Natural killer cell treated with Interleukin-12 subunit alpha and Interleukin-12 subunit beta and Interleukin-15 and Interleukin-18, amount 100 ng/mL, for 72 hours (primary cell): Measurements from ENCODE around the gene NTRK1. TPM values are rescaled to one million over a fixed set of nuclear protein-coding genes. Genes with fewer than 3 reads are reported as not detected.

Source experiments
- ATAC-seq, 2 donors: fragments of 150-1000 bp; cut with Tn5 transposase in 1 of 2; sonication (Bioruptor Pico), chemical (Tn5 transposase) in 1 of 2; 2 replicates each; pipeline ENCODE4 v1.10.0; 2021
- DNase-seq: peaks from one replicate; pipeline ENCODE4 v3.0.0; 2022; ENCODE audit warnings: low spot score
- H3K27ac Mint-ChIP-seq, 2 donors: 1 replicate in 1 of 2; 2 replicates in 1 of 2; pipeline ENCODE4 v1.8.0; 2022; ENCODE audit warnings: mixed read lengths in 2 of 2, mild to moderate bottlenecking in 1 of 2, moderate library complexity in 1 of 2
- H3K27me3 Mint-ChIP-seq, 2 donors: 1 replicate in 1 of 2; 2 replicates in 1 of 2; pipeline ENCODE4 v1.8.0; 2022; ENCODE audit warnings: mixed read lengths in 2 of 2
- H3K36me3 Mint-ChIP-seq: one replicate; pipeline ENCODE4 v1.8.0; 2022; ENCODE audit warnings: mixed read lengths
- H3K4me1 Mint-ChIP-seq, 2 donors: 1 replicate in 1 of 2; 2 replicates in 1 of 2; pipeline ENCODE4 v1.8.0; 2022; ENCODE audit warnings: low read depth in 2 of 2, mixed read lengths in 2 of 2, mild to moderate bottlenecking in 1 of 2
- H3K4me3 Mint-ChIP-seq: one replicate; pipeline ENCODE4 v1.8.0; 2022; ENCODE audit warnings: mixed read lengths
- H3K9me3 Mint-ChIP-seq: 2 replicates; pipeline ENCODE4 v1.8.0; 2022; ENCODE audit warnings: mixed read lengths
- total RNA-seq, 2 donors: library from RNA; stranded (reverse); gene quantifications; one replicate each; pipeline ENCODE4 v1.2.3, GENCODE V29; 2022

Gene NTRK1
- total RNA-seq, result 1 to 10 TPM; 1.4 to 8.1 TPM

DNA sequence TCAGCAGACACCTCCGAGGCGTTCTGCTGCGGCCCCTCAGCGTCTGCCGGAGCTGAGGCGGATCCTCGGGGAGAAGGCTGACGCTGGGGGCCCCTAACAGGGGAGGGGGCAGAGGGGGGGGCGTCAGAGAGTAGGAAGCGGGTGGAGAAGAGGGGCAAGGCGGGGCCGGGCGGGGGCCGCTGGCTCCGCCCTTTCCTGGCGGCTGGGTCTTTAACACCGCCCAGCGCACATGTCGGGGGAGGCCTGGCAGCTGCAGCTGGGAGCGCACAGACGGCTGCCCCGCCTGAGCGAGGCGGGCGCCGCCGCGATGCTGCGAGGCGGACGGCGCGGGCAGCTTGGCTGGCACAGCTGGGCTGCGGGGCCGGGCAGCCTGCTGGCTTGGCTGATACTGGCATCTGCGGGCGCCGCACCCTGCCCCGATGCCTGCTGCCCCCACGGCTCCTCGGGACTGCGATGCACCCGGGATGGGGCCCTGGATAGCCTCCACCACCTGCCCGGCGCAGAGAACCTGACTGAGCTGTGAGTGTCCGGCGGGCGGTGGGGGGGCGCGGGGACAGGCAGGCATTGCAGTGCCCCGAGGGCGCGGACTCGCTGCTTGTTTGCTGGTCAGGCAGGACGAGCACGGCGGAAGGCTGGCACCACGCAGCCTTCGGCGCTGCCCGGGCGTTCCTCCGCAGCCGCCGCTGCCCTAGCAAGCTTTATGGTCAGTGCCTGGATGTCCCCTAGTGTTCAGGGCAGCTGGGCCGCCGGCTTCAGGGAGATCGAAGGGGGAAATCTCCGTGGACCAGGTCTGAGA lies at the start of gene NTRK1:
Gene NTRK1, plus strand, starts transcription at position 238 of the 796 bp plus-strand sequence. Its CDS starts 70 bp downstream, at position 308.
- Mint-ChIP-seq H3K4me3 (peak within 1 kb of the TSS; percentile 90), H3K27me3 (peaks cover 33% of the 10 kb centered on the region in 2 donors), H3K36me3 (no peaks in the 10 kb centered on the region), H3K9me3 (no peaks in the 10 kb centered on the region), H3K4me1 (peaks cover 26 to 38% of the 10 kb centered on the region in 2 donors), H3K27ac (peak within 1 kb of the TSS in 1 of 2 donors; percentile 44)
- DNase-seq (no peak), ATAC-seq (peak; percentile 75 to 85)

DNA sequence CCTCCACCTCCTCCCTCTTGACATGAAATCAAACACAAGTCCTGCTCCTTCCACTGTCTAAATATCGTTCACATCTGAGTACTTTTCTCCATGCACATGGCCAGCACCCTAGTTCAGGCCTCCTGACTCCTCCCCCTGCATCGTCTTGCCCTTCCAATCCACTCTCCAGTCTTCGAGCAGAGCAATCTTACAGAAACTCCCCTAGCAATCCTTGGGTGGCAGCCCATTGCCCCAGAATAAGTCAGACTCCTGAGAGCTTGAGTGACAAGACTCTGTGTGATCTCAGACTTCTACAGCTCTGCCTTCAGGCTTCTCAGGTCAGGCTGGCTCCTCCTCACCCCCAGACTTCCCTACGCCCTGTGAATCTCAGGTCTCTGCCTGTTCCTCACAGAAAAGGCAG lies 49.5 kb upstream of the NTRK1 start:
- Mint-ChIP-seq H3K36me3 (peaks cover 40% of the 10 kb centered on the region), H3K27me3 (no peaks in the 10 kb centered on the region), H3K27ac (peak overlapping the region; percentile 93 to 99), H3K9me3 (no peaks in the 10 kb centered on the region), H3K4me1 (peaks cover 83 to 84% of the 10 kb centered on the region in 2 donors), H3K4me3 (peak overlapping the region; percentile 95)
- ATAC-seq, result no peak
- no peak for DNase-seq

DNA sequence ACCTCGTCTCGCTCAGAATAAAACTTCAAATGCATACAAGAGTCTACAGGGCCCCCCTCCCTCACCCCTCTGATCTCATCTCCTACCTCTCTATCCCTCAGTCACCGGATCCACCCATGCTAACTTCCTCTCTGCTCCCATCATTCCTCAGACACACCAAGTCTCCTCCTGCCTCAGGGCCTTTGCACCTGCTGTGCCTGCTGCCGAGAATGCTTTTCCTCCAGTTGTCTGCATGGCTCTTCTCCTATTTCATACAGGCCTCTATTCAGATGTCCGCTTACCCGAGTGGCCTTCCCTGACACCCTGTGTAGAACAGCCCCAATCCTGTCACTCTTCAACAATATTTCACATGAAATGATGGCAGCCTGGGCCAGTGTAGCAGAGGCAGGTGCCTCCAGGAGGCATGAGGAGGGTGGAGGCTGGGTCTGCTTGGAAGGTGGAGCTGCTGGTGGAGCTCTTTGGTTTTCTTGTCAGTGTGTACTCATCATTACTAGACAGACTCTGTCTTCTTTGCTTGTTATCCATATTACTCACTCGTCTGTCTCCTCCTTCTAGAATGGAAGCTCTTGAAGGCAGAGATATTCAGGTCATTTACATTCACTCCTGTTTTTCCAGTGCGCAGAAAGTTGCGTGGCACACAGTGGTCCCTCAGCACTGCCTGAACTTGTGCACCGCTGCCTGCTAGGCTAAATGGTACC lies 48.2 kb upstream of the NTRK1 start:
- Mint-ChIP-seq H3K4me1 (peaks cover 80 to 82% of the 10 kb centered on the region in 2 donors), H3K36me3 (peaks cover 31% of the 10 kb centered on the region), H3K9me3 (no peaks in the 10 kb centered on the region), H3K4me3 (peak overlapping the region; percentile 95), H3K27me3 (no peaks in the 10 kb centered on the region), H3K27ac (peak overlapping the region; percentile 93 to 99)
- DNase-seq (no peak), ATAC-seq (no peak)

DNA sequence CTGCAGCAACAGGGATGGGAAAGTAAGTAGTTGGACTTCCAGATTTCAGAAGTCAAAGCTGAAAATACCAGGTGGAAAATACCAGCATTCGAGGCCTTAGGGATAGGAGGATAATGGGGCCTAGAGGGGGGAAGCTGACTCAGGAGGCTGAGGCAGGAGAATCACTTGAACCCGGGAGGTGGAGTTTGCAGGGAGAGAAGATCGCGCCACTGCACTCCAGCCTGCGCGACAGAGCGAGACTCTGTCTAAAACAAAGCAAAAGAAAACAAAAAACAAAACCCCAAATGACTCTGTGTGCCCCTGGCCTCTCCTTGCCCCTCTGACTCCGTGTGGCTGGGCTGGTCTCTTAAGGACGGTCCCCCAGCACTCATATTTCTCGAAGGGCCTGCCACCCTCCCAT lies 47.4 kb upstream of the NTRK1 start:
- DNase-seq, result no peak

DNA sequence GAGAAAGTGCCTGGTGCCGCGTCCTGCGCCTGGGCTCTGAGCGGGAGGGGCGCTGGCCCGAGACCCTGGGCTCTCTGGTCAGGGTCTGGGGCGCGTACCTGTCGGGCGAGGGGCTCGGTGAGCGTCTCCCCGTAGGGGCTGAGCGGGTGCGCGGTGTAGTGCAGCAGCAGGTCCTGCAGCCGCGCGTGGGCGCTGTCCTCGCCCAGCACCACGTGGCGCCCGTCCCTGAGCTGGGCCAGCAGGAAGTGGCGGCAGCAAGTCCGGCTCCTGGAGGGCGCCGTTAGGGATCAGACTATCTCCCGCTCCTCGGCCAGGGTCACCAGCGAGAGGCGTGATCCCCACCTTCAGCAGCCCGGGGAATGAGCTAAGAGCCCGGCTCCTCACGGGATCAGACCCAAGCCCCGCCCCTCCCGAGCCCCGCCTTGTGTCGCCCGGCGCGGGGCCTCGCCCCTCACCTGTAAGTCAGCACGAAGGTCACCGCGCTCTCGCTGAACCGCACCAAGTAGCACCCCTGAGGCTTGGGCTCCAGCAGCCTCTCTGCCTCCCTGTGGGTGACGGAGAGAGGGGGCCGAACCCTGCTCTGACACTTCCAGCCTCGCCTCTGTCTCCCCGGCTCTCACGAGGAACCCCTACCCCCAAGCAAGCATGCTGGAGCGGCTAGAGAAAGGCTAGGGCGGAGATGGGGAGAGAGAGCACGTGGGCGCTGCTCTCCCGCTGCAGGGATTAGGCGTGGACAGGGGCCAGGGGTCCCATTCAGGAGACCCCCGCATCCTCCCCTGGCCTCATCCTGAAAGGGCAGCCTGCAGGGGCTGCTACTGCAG lies 46.7 kb upstream of the NTRK1 start:
- no peaks in the 10 kb centered on the region for H3K27me3 Mint-ChIP-seq
- ATAC-seq, result peak; percentile 52 to 56
- peak; percentile 81 for DNase-seq
- peaks cover 31% of the 10 kb centered on the region for H3K36me3 Mint-ChIP-seq
- no peaks in the 10 kb centered on the region for H3K9me3 Mint-ChIP-seq
- peak overlapping the region; percentile 95 for H3K4me3 Mint-ChIP-seq
- peaks cover 74 to 75% of the 10 kb centered on the region in 2 donors for H3K4me1 Mint-ChIP-seq
- H3K27ac Mint-ChIP-seq, result peak overlapping the region; percentile 93 to 99

More for the DNA sequence above, 47.4 kb upstream of the NTRK1 start:
- peaks cover 31% of the 10 kb centered on the region for H3K36me3 Mint-ChIP-seq
- H3K4me1 Mint-ChIP-seq, result peaks cover 78 to 79% of the 10 kb centered on the region in 2 donors
- ATAC-seq, result no peak
- H3K9me3 Mint-ChIP-seq, result no peaks in the 10 kb centered on the region
- peak overlapping the region; percentile 95 for H3K4me3 Mint-ChIP-seq
- H3K27ac Mint-ChIP-seq, result peak overlapping the region; percentile 93 to 99
- no peaks in the 10 kb centered on the region for H3K27me3 Mint-ChIP-seq

DNA sequence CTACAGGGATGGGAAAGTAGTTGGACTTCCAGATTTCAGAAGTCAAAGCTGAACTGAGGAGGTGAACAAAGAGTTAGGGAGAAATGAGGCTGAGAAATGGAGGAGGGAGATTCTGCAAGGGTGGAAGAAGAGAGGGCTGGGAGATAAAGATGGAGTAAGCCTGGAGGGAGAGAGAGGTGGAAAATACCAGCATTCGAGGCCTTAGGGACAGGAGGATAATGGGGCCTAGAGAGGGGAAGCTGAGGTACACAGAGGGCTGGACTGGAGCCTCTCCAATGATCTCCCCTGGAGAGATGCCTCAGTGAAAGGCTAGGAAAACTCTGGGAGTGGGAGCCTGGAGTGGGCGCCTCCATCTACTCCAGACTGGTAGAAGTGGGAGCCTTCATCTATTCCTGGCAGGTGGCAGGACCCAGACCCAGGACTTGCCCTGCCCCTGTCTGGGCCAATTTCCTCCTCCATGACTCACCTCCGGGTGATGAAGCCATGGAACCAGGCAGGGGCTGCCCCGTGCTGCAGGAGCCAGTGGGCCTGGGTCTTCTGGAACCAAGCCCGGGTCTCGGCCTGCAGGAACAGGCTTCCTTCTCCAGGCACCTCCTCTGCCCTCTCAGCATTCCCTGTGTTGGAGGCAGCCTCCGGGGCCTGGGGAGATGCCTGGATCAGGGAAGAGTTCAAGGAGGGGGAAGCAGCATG lies 45.9 kb upstream of the NTRK1 start:
- no peaks in the 10 kb centered on the region for H3K27me3 Mint-ChIP-seq
- peaks cover 68 to 70% of the 10 kb centered on the region in 2 donors for H3K4me1 Mint-ChIP-seq
- H3K36me3 Mint-ChIP-seq, result peaks cover 31% of the 10 kb centered on the region
- H3K9me3 Mint-ChIP-seq, result no peaks in the 10 kb centered on the region
- H3K4me3 Mint-ChIP-seq, result peak overlapping the region; percentile 95
- DNase-seq (no peak), ATAC-seq (peak in 1 of 2 donors; percentile 28)
- H3K27ac Mint-ChIP-seq, result peak overlapping the region; percentile 93 to 99

DNA sequence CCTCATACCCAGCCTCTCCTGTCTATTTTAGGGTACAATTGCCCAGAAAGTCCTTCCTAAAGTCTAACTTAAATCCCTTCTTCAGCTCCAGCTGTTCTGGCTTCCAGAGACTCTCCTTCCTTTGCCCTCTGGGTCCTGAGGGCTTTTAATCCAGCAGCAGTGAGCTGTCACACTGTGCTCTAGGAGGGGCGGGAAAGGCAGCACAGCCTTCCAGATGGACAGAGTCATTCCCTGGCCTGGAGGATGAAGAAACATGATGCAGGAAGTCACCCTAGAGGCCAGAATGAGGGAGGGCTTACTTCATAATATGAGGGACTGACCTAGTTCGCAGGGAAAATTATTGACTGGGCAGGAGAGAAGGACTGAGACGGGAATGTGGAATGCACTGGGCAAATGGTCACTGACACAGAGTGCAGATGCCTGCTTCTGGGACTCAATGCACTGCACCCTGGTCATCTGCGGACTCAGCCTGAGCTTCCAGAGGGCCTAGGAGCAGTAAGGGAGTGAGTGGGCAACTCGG lies 45.3 kb upstream of the NTRK1 start:
- Mint-ChIP-seq H3K27me3 (no peaks in the 10 kb centered on the region), H3K4me3 (peak overlapping the region; percentile 95), H3K9me3 (no peaks in the 10 kb centered on the region), H3K4me1 (peaks cover 71% of the 10 kb centered on the region in 2 donors), H3K27ac (peak overlapping the region; percentile 93 to 99), H3K36me3 (peaks cover 31% of the 10 kb centered on the region)
- ATAC-seq, result no peak
- no peak for DNase-seq

- Mint-ChIP-seq H3K4me3 (peak overlapping the region; percentile 95), H3K27me3 (no peaks in the 10 kb centered on the region), H3K4me1 (peaks cover 72 to 76% of the 10 kb centered on the region in 2 donors), H3K36me3 (peaks cover 28% of the 10 kb centered on the region), H3K9me3 (no peaks in the 10 kb centered on the region), H3K27ac (peak overlapping the region; percentile 93 to 99)
- DNase-seq (no peak), ATAC-seq (no peak)
These were observed 44.7 kb upstream of the NTRK1 start for GRCh38 chr1:156815961-156816422.

- Mint-ChIP-seq H3K4me1 (peaks cover 72 to 74% of the 10 kb centered on the region in 2 donors), H3K4me3 (peak within 1 kb of the TSS; percentile 95), H3K27me3 (no peaks in the 10 kb centered on the region), H3K27ac (peak within 1 kb of the TSS; percentile 93 to 99), H3K36me3 (peaks cover 21% of the 10 kb centered on the region), H3K9me3 (no peaks in the 10 kb centered on the region)
- ATAC-seq, result peak; percentile 94 to 96
- peak; percentile 97 for DNase-seq
These were observed 43.9 kb upstream of the NTRK1 start, which contains the start of gene SH2D2A for GRCh38 chr1:156816561-156817328. Gene SH2D2A (minus strand): TSS chr1:156816848. CDS start chr1:156816708, 140 bp downstream.

DNA sequence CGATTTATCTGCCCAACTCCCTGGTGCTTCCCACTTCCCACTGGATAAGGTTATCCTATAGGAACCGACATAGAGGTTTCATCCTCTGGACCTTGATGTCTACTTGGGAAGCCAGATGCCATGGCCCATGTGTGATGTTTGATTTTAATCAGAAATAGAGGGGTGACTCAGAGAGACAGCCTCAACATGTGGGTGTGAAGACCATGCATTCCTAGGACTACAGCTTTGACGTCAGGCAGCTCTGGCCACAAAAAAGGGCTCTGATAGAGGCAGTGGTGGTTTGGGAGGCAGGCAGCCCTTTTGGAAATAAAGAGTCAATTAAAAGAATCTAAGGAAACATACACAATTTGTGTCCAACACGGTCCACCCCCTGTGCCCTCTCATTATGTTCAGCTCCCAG lies 38.9 kb upstream of the NTRK1 start:
- Mint-ChIP-seq H3K4me1 (peaks cover 45 to 46% of the 10 kb centered on the region in 2 donors), H3K9me3 (no peaks in the 10 kb centered on the region), H3K4me3 (peak overlapping the region; percentile 47), H3K27me3 (no peaks in the 10 kb centered on the region), H3K27ac (peak overlapping the region; percentile 29 to 56), H3K36me3 (no peaks in the 10 kb centered on the region)
- ATAC-seq, result peak; percentile 71 to 88
- DNase-seq, result no peak

GRCh38 chr1:156822680-156823079 lies 38.0 kb upstream of the NTRK1 start:
- H3K36me3 Mint-ChIP-seq, result no peaks in the 10 kb centered on the region
- ATAC-seq, result no peak
- H3K27ac Mint-ChIP-seq, result peak overlapping the region in 1 of 2 donors; percentile 56

DNA sequence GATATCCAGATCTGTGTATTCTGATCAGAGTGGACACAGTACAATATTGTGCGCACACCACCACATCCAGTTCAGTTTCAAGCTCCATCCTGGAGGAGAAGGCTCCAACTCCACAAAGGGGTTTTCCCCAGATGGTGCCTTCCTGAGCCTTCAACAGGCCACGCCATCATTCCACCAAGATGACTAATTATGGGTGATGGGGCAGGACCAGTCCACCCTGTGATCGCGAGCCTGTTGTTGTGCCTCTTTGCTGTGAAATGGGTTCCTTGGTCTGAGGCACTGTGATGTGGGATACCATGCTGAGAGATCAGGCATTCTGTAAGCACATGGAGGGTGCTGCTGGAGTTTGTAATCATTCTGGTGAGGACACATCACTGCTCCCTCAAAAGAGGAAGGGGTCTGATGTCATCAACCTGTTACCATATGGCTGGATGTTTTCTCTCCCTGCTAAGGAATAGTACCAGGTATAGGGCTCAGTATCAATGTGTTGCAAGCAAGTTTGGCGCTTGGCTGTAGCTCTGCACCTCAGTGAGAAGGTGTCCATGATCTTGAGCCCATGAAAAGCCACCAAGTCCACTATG lies 37.4 kb upstream of the NTRK1 start:
- Mint-ChIP-seq H3K4me1 (peaks cover 35 to 36% of the 10 kb centered on the region in 2 donors), H3K27ac (peak overlapping the region in 1 of 2 donors; percentile 56), H3K36me3 (no peaks in the 10 kb centered on the region), H3K27me3 (no peaks in the 10 kb centered on the region), H3K9me3 (no peaks in the 10 kb centered on the region), H3K4me3 (peak overlapping the region; percentile 4)
- DNase-seq (no peak), ATAC-seq (no peak)

More at GRCh38 chr1:156822680-156823079, 38.0 kb upstream of the NTRK1 start:
- Mint-ChIP-seq H3K4me1 (peaks cover 41 to 42% of the 10 kb centered on the region in 2 donors), H3K27me3 (no peaks in the 10 kb centered on the region), H3K4me3 (peak overlapping the region; percentile 4), H3K9me3 (no peaks in the 10 kb centered on the region)
- DNase-seq, result no peak
